GM21526 (cell line): ENCODE results near the gene RAD23B.
"Not testable (repeated sequence)": the region's sequence is repeated elsewhere in the genome, so short reads cannot be mapped to it uniquely, and the experiment has no call there.

Source experiments
- ATAC-seq: cut with Tn5 transposase; IDR thresholded peaks from one replicate; pipeline ENCODE4 v1.9.1; 2021; ENCODE audit warnings: moderate library complexity; ENCODE audit not compliant: unreplicated experiment, low FRiP score

The RAD23B gene

DNA sequence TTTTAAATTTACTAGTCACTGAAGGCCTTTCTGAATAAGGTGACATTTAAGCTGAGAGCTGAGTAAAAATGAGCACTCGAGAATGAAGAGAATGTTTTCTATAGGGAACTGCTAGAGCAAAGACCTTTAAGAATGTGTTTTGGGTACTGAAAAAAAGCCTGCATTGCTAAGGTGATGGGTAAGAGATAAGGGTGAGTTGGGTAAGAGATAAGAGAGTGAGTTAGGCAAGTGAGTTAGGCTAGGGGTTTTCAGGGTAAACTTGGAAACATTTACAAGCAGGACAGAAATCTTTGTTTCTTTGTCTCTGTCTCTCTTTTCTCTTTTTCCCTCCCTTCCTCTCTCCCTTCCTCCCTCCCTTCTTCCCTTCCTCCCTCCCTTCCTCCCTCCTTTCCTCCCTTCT is 5.6 kb downstream of the RAD23B start:
- no peak for ATAC-seq

DNA sequence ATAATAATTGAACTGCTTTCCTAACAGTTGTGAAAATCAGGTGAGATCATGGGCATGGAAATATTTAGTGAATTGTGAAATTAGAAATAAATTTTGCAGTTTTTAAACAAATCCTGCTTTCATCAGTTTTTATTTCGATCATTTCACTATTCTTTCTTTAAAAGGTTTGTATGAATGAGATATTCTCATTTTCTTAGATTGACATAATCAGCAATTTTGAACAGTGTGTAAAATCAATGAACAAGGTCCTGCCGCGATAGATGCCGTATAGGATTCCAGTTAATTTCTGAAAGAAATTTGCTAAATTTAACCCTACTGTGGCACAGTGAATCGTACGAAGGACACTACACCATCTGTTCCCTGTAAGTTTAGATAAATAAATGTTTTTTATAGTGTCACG is 7.5 kb downstream of the RAD23B start:
- no peak for ATAC-seq

DNA sequence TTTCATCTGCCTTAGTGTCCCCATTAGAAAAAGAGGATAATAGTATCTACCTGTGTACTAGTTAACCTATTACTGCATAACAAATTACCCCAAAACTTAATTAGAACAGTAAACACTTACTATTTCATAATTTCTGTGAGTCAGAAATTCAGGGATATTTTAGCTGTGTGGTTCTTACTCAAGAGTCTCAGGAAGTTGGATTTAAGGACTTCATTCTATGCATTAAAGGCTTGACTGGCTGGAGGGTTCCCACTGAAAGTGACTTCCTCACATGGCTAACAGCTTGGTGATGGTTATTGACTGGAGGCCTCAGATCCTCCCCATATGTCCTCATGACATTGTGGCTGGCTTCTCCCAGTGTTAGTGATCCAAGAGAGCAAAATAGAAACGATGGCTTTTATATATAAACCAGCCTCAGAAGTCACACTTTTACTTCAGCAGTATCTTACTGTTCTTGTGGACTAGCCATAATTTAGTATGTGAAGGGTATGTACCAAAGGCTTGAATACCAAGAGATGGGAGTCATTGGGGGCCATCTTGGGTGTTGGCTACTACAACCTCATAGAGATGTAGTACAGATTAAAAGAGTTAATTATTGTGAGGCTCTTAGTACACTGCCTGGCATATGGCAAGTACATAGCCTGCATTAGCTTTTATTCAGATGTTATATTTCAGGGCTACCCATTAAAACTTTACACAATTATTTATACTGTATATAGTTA is 9.9 kb downstream of the RAD23B start:
- no peak for ATAC-seq

DNA sequence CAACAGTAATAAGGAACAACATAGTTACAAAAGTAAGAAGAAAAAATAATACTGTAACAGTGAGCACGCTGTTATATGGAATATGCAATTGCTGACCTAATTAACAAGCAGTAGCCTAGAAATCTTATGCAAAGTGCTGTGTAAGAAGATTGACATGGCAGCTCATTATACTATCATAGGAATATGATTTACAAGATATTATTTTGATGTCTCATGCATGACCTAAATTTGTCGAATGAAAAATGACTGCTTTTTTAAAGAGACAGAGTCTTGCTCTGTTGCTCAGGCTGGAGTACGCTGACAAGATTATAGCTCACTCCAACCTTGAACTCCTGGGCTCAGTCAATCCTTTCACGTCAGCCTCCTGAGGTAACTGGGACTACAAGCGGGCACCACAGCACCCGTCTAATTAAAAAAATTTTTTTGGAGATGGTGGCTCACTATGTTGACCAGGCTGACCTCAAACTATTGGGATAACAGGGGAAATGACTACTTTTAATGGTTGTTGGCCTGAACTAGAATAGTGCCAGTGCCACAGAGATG is 10.5 kb downstream of the RAD23B start:
- no peak for ATAC-seq

DNA sequence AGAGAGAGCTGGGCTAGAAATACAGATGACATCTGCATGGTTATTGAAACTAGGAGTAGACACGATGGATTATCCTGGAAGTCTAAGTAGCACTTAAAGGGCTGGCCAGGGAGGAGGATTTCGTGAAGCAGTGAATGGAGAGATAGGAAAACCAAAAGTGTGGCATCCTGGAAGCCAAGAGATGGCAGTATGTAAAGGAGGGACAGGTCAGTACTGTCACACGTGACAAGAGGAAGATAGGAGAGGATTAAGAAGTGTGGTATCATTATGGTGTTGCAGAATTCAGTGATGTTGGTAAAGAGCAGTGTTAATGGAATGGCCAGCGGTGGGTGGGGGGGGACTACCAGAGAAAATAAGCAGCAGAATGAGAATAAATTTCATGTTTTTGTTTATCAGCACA is 11.7 kb downstream of the RAD23B start:
- no peak for ATAC-seq

DNA sequence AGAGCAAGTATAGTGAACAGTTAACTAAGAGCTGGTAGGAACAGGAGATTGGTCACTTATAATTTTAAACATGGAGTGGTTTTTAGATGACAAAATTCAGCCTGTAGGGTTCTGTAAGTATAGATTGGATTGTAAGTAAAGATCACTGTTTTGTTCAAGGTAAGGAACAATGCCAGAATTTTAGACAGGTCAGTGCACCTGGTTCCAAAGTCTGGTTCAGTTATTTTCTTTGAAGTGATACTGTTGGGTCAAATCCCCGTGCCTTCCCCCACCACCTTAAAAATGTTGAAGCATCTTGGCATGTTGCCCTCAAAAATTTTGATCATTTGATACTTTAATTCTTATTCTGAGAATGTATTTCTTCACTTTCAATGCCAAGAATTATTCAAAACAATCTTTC is 12.9 kb downstream of the RAD23B start:
- no peak for ATAC-seq

DNA sequence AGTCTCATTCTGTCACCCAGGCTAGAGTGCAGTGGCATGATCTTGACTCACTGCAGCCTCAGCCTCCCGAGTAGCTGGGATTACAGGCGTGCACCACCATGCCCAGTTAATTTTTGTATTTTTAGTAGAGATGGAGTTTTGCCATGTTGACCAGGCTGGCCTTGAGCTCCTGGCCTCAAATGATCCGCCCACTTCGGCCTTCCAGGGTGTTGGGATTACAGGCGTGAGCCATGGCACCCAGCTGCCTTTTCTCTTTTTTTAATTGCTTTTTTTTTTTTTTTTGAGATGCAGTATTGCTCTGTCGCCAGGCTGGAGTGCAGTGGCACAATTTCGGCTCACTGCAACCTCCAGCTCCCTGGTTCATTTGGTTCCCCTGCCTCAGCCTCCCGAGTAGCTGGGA is 13.5 kb downstream of the RAD23B start:
- not testable (repeated sequence) for ATAC-seq

DNA sequence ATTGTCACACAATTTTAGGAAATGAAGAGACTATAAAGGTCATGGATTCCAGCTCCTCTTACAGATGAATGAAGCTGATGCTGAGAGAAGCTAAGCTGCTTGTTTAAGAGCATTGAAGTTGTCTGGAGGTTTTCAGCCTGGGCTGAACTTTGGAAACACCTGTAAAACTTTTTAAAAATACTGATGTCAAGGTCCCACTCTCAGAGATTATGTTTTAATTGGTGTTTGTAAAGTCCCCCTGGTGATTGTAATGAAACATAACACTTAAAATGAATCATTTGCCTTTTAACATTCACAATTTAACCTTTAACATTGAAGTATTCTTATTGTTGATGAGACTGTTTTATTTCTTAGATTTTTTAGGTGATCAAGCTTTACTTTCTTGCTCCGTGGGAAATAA is 16.4 kb downstream of the RAD23B start:
- no peak for ATAC-seq

DNA sequence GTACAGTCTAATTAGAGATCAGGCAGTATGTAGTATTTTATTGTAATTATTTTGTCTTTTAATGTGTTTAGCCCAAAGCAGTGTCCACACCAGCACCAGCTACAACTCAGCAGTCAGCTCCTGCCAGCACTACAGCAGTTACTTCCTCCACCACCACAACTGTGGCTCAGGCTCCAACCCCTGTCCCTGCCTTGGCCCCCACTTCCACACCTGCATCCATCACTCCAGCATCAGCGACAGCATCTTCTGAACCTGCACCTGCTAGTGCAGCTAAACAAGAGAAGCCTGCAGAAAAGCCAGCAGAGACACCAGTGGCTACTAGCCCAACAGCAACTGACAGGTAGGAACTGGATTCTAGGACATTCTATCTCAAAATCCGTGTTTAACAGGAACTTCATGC is 23.2 kb downstream of the RAD23B start:
- ATAC-seq: no peak

DNA sequence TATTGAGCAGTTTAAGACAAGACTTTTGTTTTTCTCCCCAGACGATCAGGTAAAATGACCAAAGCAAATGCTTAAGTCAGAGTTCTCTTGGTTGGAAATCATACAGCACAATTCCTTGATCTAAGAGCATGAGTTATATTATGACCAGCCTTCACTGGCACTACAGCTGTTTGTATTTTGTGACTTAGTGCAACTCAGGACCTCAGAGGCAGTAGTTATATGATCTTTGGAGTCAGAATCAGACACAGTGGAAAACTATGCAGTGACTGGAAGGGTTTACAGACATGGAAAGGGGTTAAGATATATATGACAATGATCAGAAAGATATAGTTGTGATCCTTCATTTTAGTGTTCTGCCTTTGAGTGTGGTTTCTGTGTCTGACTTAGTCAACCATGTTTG is 24.3 kb downstream of the RAD23B start:
- no peak for ATAC-seq

DNA sequence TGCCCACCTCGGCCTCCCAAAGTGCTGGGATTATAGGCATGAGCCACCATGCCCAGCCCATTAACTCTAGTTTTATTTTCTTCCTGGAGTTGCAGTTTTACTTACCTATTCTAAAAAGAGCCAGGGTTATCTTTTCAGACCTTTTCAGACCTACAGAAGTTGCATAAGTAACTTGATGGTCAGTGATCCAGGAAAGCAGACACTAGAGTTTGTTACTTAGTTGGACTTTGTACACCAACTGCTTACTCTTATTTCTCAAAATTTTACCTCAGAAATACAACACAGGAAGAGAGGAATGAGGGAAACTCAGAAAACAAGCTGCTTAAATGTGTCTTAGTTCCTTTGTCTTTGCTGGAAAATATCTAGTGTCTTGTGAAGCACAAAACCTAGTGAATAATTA is 25.4 kb downstream of the RAD23B start:
- ATAC-seq: no peak

DNA sequence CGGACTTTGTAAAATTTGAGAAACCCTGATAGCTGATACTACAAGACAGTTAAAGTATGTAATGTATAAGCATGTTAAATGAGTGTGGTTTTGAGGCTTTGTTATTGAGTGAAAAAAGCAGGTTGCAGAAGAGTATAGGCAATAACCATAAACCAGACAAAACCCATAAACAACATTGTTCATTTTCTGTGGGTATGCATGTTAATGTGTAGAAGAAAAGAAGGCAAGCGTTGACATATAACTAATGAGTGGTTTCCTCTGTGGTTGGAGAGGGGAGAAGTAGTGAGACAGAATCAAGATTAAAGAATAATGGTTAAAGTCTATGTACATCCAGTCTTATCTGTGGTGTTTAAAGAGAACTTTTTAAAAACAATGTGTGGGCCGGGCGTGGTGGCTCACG is 26.2 kb downstream of the RAD23B start:
- ATAC-seq: no peak

DNA sequence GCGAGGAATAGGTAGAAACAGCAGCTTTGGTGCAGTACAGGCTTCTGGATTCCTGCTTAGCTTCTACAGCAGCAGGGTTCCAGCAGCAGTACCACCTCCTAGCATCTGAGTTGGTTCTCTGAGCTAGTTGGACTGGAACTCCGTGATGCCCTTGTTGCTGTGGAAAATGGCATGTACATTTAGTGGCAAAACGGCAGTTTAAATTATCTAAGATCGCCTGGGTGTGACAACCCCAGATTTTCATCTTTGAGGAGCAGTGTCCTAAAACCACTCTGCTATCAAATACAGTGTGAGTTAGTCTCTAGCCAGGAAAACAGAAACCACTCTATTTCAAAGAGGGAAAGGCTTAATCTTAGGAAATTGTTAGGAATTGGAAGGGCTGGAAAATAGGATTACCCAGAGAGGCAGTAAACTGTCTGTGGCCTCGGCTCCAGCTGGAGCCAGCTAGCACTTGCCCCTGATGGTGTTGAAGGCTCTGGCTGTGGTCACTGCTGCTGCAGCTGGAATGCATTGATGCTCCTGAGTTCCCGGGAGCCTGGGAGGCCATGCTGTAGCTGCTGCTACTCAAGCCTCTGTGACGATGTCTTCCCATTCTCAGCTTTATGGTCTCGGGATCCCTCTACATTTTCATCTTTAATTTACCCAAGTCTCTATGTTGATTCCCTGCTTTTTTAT is 29.4 kb downstream of the RAD23B start:
- ATAC-seq: no peak

DNA sequence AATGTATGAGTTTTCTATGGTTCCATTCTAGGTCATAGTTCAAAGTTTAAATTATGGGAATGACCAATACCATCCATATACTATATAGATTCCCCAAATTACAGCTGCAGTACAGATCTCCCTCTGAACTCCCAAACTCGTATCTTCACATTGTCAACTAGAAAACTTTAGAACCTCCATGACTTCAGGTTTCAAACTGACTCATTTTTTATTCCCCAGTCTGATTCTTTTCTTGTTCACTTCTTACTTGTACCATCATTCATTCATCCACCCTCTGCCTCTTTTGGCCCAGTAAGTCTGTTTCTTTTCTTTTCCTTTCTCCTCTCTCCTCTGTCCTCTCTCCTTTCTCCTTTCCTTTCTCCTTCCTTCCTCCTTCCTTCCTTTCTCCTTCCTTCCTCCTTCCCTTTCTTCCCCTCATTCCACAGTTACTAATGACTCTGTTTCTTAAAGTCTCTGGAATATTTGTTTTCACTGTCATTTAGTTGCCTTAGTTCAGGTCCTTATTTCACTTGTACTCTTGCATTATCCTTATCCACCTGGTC is 30.5 kb downstream of the RAD23B start:
- ATAC-seq: no peak

DNA sequence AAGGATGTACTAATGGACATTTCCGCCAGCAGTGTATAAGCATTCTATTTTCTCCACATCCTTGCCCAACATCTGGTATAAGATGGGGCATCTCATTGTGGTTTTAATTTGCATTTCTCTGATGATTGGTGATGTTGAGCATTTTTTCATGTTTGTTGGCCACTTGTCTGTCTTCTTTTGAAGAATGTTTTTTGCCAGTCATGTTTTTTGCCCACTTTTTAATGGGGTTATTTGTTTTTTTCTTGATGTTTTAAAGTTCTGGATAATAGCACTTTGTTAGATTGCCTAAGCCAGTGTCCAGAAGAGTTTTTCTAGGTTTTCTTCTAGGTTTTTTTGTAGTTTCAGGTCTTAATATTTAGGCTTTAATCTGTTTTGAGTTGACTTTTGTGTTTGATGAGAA is 31.7 kb downstream of the RAD23B start:
- no peak for ATAC-seq

DNA sequence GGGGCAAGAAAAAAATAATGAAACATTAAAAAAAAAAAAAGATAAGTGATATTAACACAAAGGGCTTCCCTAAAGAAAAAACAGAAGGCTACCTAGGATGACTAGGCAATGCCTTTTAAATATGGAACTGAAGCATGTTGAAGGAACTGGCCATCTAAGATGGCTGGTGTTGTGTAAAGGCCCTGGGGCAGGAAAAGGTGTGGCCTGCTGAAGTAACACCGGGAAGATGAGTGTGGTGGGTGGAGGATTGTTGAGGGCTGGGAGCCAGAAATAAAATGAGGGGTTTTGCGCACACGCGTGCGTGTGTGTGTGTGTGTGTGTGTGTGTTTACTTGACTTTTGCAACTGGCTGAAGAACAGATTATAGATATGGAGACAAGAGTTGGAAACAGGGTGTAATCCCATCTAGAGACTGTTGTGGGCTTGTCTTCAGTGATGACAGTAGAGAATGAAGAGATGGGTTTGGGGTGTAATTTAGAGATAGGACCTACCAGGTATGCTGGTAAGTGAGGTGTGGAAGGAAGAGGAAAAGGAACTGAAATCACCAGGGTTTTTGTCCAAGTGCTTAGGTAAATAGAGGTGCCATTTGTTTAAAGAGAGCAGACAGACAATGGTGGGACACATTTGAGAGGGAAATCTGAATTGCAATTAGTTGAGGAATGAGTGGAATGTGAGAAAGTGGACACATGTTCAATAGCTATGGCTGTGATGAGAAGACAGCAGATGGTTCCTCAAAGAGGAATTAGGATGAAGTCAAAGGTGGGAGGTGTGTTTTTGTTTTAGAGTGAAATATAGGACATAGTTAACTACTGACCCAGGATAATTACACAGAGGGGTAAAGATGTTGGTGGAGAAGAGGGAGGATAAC is 33.9 kb downstream of the RAD23B start:
- no peak for ATAC-seq

DNA sequence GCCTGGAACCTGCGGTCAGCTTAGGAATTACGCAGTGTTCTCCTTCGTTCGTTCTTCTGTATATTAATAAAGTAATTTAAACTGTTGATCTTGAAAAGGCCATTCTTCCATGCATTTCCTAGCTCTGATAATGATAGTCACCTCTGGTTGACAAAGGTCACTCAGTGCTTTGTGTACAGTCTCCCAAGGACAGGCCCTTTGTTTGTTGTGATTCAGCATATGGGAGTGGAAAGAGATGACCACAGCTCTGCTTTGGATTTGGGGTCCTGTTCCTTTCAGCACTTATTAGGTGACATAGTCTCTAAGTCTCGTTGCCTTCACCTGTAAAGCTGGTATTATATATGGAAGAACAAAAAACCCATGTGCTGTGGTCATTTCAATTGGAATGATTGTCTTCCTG is 39.6 kb downstream of the RAD23B start:
- no peak for ATAC-seq

DNA sequence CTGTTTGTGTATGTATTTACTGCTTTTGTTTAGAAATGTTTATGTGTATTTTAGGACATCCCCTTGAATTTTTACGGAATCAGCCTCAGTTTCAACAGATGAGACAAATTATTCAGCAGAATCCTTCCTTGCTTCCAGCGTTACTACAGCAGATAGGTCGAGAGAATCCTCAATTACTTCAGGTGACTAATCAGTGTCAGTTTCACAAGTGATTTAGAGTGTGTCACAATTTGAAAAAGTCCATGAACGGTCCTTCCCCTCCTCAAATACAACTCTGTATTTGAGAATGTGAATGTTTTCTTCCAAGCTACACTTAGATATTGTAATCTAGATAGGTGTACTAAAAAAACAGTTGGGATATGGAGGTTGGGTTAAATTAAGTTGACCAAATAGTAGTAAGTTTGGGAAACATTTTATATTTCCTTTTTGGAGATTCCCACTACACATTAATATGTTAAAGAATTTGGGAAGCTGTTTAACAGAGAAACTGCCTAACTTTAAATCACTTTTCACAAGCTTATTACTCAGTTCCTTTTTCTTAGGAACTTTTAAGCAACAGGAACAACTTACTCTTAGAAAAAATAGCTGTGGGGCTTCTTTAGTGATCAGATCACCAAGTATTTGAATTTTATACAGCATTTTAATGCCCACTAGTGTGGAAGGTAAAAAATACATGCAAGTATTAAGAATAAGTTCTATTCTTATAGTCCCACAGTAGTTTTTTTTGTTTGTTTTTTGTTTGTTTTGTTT is 40.9 kb downstream of the RAD23B start:
- ATAC-seq: no peak

DNA sequence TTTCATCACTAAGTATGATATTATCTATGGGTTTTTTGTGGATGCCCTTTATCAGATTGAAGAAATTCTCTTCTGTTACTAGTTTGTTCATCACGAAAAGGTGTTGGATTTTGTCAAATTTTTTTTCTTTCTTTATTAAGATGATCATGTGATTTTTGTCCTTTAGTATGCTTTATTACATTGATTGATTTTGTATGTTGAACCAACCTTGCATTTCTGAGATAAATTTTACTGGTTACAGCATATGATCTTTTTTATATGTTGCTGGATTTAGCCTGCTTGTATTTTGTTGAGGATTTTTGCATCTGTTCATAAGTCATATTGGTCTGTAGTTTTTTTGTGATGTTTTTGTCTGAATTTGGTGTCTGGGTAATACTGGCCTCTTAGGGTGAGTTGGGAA is 42.8 kb downstream of the RAD23B start:
- ATAC-seq: no peak

DNA sequence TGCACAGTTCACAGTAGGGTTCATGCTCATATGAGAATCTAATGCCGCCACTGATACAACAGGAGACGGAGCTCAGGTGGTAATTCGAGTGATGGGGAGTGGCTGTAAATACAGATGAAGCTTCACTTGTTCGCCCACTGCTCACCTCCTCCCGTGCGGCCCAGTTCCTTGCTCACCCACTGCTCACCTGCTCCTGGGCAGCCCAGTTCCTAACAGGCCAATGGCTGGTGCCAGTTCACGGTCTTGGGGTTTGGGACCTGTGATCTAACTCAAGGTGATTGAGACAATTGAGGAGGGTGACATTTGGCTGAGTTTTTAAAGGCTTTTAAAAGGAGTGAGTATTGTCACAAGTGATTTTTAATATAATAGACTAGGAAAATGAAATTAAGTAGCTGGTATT is 45.4 kb downstream of the RAD23B start:
- no peak for ATAC-seq
